GM13976 (cell line): ENCODE measurements around the gene NUCB1.

Experiments
- DNase-seq: peaks from one replicate; pipeline ENCODE4 v3.0.0; 2012; ENCODE audit warnings: low spot score
- in situ Hi-C: fragments of 300-500 bp; cut with MboI; formaldehyde crosslinking; loops from one replicate; pipeline ENCODE4 v1.12.0; 2022; ENCODE audit warnings: low sequenced_read_pairs, mixed read lengths, inconsistent platforms; ENCODE audit not compliant: unreplicated experiment
- TF ChIP-seq, protein P1 (sequence below): IDR thresholded peaks from 2 replicates; pipeline ENCODE4 v1.5.1; 2012; ENCODE audit warnings: borderline replicate concordance, mild to moderate bottlenecking; ENCODE audit not compliant: insufficient read depth; ENCODE audit errors: extremely low read depth, missing control alignments, control extremely low read depth

NUCB1 gene

DNA sequence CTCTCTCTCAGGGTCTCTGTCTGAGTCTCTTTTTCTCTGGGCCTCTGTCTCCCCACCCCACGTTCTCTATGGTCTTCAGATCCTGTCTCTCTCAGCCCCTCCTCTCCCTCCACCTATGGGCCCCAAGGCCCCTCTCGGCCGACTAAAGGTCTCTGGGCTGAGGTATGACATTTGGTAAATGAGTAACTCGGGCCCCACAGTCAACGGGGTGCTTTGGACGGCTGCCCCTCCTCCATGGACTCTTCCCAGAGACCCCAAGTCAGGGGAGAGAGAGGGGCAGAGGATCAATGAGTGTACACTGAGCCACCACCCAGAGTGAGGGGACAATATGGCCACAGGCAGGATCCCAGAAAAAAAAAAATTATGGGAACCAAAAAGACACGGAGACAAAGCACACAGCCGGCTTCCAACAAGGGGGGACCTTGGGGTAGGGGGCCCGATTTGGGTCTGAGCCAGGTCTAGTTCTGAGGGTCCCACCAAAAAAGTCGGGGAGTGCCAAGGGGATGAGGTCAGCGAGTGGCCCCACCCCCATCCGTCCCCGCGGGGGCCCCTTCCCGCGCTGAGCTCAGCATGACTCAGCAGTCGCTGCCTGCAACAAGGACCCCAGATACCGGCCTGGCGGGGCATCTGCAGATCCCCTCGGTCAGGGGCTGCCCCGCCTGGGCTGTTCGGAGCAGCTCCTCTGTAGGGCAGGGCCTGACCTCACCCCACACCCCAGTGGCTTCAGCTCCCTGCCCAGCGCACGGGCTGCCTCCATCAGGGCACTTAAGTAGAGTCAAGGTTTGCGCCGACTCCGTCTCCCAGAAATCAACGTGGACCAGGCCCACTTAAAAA, 63.5 kb downstream of the NUCB1 start:
- TF ChIP-seq, protein P1, sequence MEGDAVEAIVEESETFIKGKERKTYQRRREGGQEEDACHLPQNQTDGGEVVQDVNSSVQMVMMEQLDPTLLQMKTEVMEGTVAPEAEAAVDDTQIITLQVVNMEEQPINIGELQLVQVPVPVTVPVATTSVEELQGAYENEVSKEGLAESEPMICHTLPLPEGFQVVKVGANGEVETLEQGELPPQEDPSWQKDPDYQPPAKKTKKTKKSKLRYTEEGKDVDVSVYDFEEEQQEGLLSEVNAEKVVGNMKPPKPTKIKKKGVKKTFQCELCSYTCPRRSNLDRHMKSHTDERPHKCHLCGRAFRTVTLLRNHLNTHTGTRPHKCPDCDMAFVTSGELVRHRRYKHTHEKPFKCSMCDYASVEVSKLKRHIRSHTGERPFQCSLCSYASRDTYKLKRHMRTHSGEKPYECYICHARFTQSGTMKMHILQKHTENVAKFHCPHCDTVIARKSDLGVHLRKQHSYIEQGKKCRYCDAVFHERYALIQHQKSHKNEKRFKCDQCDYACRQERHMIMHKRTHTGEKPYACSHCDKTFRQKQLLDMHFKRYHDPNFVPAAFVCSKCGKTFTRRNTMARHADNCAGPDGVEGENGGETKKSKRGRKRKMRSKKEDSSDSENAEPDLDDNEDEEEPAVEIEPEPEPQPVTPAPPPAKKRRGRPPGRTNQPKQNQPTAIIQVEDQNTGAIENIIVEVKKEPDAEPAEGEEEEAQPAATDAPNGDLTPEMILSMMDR, result no peak
- in situ Hi-C loops, result no loop called here
- DNase-seq, result peak; percentile 87

DNA sequence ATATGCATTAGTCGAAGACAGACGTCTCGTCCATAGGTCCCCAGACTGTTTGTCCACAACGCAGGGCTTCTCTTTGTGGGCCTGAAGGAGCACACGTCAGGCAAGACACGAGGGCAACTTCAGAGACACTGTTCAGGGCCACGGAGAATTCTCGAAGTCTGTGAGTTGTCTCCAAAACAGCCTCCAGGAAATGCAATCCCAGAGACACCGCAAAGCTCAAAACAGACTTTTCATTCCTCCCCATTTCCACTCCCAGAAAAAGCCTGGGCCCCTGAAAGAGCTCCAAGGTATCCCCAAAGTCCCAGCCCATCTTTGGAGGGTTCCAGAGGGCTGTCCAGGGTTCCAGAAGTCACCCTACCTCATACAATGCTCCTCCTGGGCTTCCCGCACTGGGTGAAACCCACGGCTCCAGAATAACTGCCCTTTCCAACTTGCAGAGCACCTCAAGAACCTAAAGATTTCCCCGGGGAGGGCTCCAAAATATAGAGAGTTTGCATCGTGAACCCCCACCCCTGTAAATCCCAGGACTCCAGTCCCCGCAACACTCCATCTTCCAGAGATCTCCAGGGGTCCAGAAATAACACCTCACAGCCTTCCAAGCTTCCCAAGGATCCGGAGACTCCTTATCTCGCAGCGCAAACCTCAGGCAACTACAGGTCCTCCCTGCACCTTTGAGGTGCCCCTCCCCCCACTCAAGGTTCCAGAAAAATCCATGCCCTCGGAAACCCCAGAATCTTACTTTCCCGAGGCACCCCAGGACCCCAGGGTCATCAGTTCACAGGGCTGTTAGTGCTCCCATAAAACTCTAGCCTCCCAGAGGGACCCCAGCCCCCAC, 64.3 kb downstream of the NUCB1 start:
- in situ Hi-C loops, result no loop called here
- DNase-seq, result no peak
- TF ChIP-seq, protein P1, result no peak

DNA sequence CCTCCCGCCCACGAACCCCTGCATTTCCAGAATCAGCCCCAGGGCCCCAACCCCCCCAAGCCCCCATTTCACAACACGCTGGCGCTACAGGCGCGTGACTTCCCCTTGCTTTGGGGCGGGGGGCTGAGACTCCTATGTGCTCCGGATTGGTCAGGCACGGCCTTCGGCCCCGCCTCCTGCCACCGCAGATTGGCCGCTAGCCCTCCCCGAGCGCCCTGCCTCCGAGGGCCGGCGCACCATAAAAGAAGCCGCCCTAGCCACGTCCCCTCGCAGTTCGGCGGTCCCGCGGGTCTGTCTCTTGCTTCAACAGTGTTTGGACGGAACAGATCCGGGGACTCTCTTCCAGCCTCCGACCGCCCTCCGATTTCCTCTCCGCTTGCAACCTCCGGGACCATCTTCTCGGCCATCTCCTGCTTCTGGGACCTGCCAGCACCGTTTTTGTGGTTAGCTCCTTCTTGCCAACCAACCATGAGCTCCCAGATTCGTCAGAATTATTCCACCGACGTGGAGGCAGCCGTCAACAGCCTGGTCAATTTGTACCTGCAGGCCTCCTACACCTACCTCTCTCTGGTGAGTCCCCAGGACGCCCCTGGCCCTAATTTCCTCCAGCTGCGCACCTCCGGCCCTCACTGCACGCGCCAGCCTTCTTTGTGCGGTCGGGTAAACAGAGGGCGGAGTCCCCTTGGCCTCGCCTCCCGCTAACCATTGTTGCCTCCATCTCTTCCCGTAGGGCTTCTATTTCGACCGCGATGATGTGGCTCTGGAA, 65.1 kb downstream of the NUCB1 start, which contains the start of gene FTL:
FTL (plus strand) TSS at position 270 of the 766 bp plus-strand sequence; CDS start at position 469, 199 bp downstream.
- peak; percentile 98 for DNase-seq
- TF ChIP-seq, protein P1, result no peak
- in situ Hi-C loops, result no loop called here

DNA sequence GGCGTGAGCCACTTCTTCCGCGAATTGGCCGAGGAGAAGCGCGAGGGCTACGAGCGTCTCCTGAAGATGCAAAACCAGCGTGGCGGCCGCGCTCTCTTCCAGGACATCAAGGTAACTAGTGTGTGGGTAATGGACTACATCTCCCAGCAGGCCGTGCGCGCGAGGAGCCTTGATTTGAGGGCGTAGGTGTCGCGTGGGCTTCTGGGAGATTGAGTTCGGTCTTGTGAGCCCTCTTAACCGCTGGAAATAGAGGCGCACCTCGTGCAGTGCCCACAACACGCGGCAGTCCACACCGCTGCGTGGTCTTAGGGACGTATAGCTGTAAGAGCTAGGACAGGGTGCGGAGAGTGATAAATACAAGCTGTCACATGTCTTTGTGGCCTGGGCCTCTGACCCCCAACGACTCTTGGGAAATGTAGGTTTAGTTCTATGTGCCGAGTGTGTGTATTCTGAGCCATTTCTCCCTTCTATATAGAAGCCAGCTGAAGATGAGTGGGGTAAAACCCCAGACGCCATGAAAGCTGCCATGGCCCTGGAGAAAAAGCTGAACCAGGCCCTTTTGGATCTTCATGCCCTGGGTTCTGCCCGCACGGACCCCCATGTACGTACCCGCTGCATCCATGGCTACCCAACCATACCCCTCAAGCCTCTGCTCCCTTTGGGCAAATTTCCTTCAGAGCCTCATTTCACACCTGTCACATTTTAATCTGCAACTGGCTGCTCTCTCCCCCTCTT, 65.9 kb downstream of the NUCB1 start:
- DNase-seq, result peak; percentile 81
- in situ Hi-C loops, result no loop called here
- TF ChIP-seq, protein P1, result no peak

DNA sequence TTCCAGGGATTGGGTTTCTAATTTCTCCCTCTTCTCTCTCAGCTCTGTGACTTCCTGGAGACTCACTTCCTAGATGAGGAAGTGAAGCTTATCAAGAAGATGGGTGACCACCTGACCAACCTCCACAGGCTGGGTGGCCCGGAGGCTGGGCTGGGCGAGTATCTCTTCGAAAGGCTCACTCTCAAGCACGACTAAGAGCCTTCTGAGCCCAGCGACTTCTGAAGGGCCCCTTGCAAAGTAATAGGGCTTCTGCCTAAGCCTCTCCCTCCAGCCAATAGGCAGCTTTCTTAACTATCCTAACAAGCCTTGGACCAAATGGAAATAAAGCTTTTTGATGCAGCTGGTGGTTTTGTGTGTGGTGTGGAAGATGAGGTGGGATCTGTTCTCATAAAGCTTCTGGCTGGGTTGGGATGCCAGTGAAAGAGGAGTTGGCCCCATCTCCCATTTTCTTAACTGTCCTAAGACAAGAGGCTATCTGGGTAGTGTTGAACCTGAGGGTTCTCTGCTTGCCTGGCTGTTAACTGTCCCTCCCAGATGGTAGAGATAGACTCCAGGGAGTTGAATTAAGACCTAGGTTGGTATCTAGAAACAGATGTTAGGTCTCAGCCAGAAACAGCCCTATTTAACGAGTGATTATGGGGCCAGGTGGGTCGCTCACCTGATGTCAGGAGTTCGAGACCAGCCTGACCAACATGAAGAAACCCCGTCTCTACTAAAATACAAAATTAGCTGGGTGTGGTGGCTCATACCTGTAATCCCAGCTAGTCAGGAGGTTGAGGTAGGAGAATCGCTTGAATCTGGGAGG, 66.6 kb downstream of the NUCB1 start:
- in situ Hi-C loops, result no loop called here
- DNase-seq, result no peak
- TF ChIP-seq, protein P1, result no peak
